ENCODE results near the gene SLCO3A1. TPM values are rescaled to one million over a fixed set of nuclear protein-coding genes. Genes with fewer than 3 reads are reported as not detected.

Gene SLCO3A1
- total RNA-seq, 2 experiments from 2014 or later: 8.5 to 40.0 TPM

GRCh38 chr15:92061511-92062195, 208.1 kb downstream of the SLCO3A1 start:
- Histone ChIP-seq H3K9me3 (ENCODE audit: low read length) (no peaks in the 10 kb centered on the region), H3K27ac (ENCODE audit: low read depth, low read length, poor library complexity, severe bottlenecking) (no peak overlapping the region), H3K4me3 (ENCODE audit: low read depth, low read length, poor library complexity, severe bottlenecking) (no peak overlapping the region), H3K9me2 (ENCODE audit: insufficient read depth, low read length) (no peaks in the 10 kb centered on the region), H2AFZ (ENCODE audit: low read length) (no peak overlapping the region), H3K4me2 (ENCODE audit: low read length) (no peak overlapping the region), H3K79me2 (ENCODE audit: insufficient read depth, low read depth, low read length) (no peaks in the 10 kb centered on the region), H3K4me1 (ENCODE audit: insufficient read depth, low read length, poor library complexity, severe bottlenecking) (no peaks in the 10 kb centered on the region), H3K36me3 (ENCODE audit: insufficient read depth, low read length) (no peaks in the 10 kb centered on the region), H4K20me1 (ENCODE audit: insufficient read depth, low read length) (no peaks in the 10 kb centered on the region)
- intact Hi-C loops (cut with micrococcal nuclease; ENCODE audit: unreplicated experiment): no loop called here
- no peak for DNase-seq (ENCODE audit: low spot score)
- TF ChIP-seq CTCF (conservative IDR thresholded peaks at IDR 0.05; ENCODE audit: low read length): no peak
- TF ChIP-seq EZH2phosphoT487 (IDR thresholded peaks at IDR 0.05; ENCODE audit: borderline replicate concordance, low read depth, low read length): no peak
- ChIA-PET POLR2A (no interaction called here), CTCF (ENCODE audit: unreplicated experiment) (no interaction called here)
- BruUV-seq (replicated peaks): no TSS peak

- DNase-seq (ENCODE audit: low spot score): no peak
- H3K4me3 ChIP-seq (ENCODE audit: low read depth, low read length, poor library complexity, severe bottlenecking): no peak overlapping the region
- H3K36me3 ChIP-seq (ENCODE audit: insufficient read depth, low read length): no peaks in the 10 kb centered on the region
- TF ChIP-seq CTCF (conservative IDR thresholded peaks at IDR 0.05; ENCODE audit: low read length): no peak
- no peak for TF ChIP-seq EZH2phosphoT487 (IDR thresholded peaks at IDR 0.05; ENCODE audit: borderline replicate concordance, low read depth, low read length)
- H3K79me2 ChIP-seq (ENCODE audit: insufficient read depth, low read depth, low read length): no peaks in the 10 kb centered on the region
- H4K20me1 ChIP-seq (ENCODE audit: insufficient read depth, low read length): no peaks in the 10 kb centered on the region
- no peak overlapping the region for H3K27ac ChIP-seq (ENCODE audit: low read depth, low read length, poor library complexity, severe bottlenecking)
- H3K4me2 ChIP-seq (ENCODE audit: low read length): no peak overlapping the region
- H3K4me1 ChIP-seq (ENCODE audit: insufficient read depth, low read length, poor library complexity, severe bottlenecking): no peaks in the 10 kb centered on the region
- ChIA-PET CTCF (ENCODE audit: unreplicated experiment) (no interaction called here), POLR2A (no interaction called here)
- BruUV-seq (replicated peaks): no TSS peak
- intact Hi-C loops (cut with micrococcal nuclease; ENCODE audit: unreplicated experiment): no loop called here
- H3K9me3 ChIP-seq (ENCODE audit: low read length): no peaks in the 10 kb centered on the region
- no peaks in the 10 kb centered on the region for H3K9me2 ChIP-seq (ENCODE audit: insufficient read depth, low read length)
- no peak overlapping the region for H2AFZ ChIP-seq (ENCODE audit: low read length)
Measured at GRCh38 chr15:92062505-92062904, 209.0 kb downstream of the SLCO3A1 start.

- no peak overlapping the region for H3K4me2 ChIP-seq (ENCODE audit: low read length)
- POLR2A ChIA-PET: interaction anchor here (0.9 kb wide), 1 partner anchor 588 kb away, joined by 3 read pairs; no protein-coding TSS in a partner anchor
- TF ChIP-seq CTCF (conservative IDR thresholded peaks at IDR 0.05; ENCODE audit: low read length) (no peak), EZH2phosphoT487 (IDR thresholded peaks at IDR 0.05; ENCODE audit: borderline replicate concordance, low read depth, low read length) (no peak)
- no peak overlapping the region for H3K27ac ChIP-seq (ENCODE audit: low read depth, low read length, poor library complexity, severe bottlenecking)
- no peak overlapping the region for H3K4me3 ChIP-seq (ENCODE audit: low read depth, low read length, poor library complexity, severe bottlenecking)
- H3K4me1 ChIP-seq (ENCODE audit: insufficient read depth, low read length, poor library complexity, severe bottlenecking): no peaks in the 10 kb centered on the region
- BruUV-seq (replicated peaks): no TSS peak
- peaks cover 3% of the 10 kb centered on the region; the same call in 1 of the 2 replicates for H4K20me1 ChIP-seq (ENCODE audit: insufficient read depth, low read length)
- CTCF ChIA-PET (ENCODE audit: unreplicated experiment): no interaction called here
- intact Hi-C loops (cut with micrococcal nuclease; ENCODE audit: unreplicated experiment): no loop called here
- H3K9me2 ChIP-seq (ENCODE audit: insufficient read depth, low read length): no peaks in the 10 kb centered on the region
- no peak for DNase-seq (ENCODE audit: low spot score)
- no peaks in the 10 kb centered on the region for H3K36me3 ChIP-seq (ENCODE audit: insufficient read depth, low read length)
- no peaks in the 10 kb centered on the region for H3K79me2 ChIP-seq (ENCODE audit: insufficient read depth, low read depth, low read length)
- H3K9me3 ChIP-seq (ENCODE audit: low read length): no peaks in the 10 kb centered on the region
- no peak overlapping the region for H2AFZ ChIP-seq (ENCODE audit: low read length)
Measured at GRCh38 chr15:92068121-92068520, 214.6 kb downstream of the SLCO3A1 start.
